MG63 (cell line): ENCODE data around the gene PSMD14. TPM values are rescaled to one million over a fixed set of nuclear protein-coding genes. Genes with fewer than 3 reads are reported as not detected.
"Not testable (repeated sequence)": the region's sequence is repeated elsewhere in the genome, so short reads cannot be mapped to it uniquely, and the experiment has no call there.

ENCODE experiments used
- DNase-seq: peaks from one replicate; pipeline ENCODE4 v3.0.0-alpha.2; 2020
- H3K27me3 ChIP-seq: fragments of 250-450 bp; sonication (Bioruptor Pico); 2 replicates; pipeline ENCODE4 v1.5.1; 2020; ENCODE audit warnings: mild to moderate bottlenecking, moderate library complexity
- H3K36me3 ChIP-seq: fragments of 250-450 bp; sonication (Bioruptor Pico); 2 replicates; pipeline ENCODE4 v1.5.1; 2020; ENCODE audit warnings: mild to moderate bottlenecking, moderate library complexity
- H3K4me3 ChIP-seq: fragments of 250-450 bp; sonication (Bioruptor Pico); 2 replicates; pipeline ENCODE4 v1.5.1; 2020; ENCODE audit warnings: mild to moderate bottlenecking, moderate library complexity
- H3K9me3 ChIP-seq: fragments of 250-450 bp; sonication (Bioruptor Pico); 2 replicates; pipeline ENCODE4 v1.5.1; 2020; ENCODE audit warnings: mild to moderate bottlenecking, moderate library complexity
- total RNA-seq: library from RNA; depleted of rRNA; stranded (reverse); fragments of >200 nt; shearing (Covaris generic); gene quantifications from 2 replicates; pipeline ENCODE4 v1.2.3, GENCODE V29; 2014; ENCODE audit warnings: low replicate concordance

The PSMD14 gene
- total RNA-seq, 1 experiment from 2014 or later, result 230 TPM

GRCh38 chr2:161321944-161322648 lies 13.9 kb downstream of the PSMD14 start:
- H3K9me3 ChIP-seq, result no peaks in the 10 kb centered on the region
- no peak for DNase-seq
- H3K36me3 ChIP-seq, result peaks cover 77% of the 10 kb centered on the region
- no peaks in the 10 kb centered on the region for H3K27me3 ChIP-seq
- no peak overlapping the region for H3K4me3 ChIP-seq

GRCh38 chr2:161324876-161325275 lies 16.7 kb downstream of the PSMD14 start:
- no peak overlapping the region for H3K4me3 ChIP-seq
- DNase-seq, result no peak
- H3K27me3 ChIP-seq, result no peaks in the 10 kb centered on the region
- H3K9me3 ChIP-seq, result no peaks in the 10 kb centered on the region
- H3K36me3 ChIP-seq, result peaks cover 65% of the 10 kb centered on the region

GRCh38 chr2:161327582-161327981 lies 19.4 kb downstream of the PSMD14 start:
- no peak for DNase-seq
- Histone ChIP-seq H3K36me3 (peaks cover 42% of the 10 kb centered on the region), H3K4me3 (no peak overlapping the region), H3K9me3 (no peaks in the 10 kb centered on the region), H3K27me3 (no peaks in the 10 kb centered on the region)

- DNase-seq, result no peak
- Histone ChIP-seq H3K9me3 (no peaks in the 10 kb centered on the region), H3K4me3 (no peak overlapping the region), H3K27me3 (no peaks in the 10 kb centered on the region), H3K36me3 (peaks cover 10% of the 10 kb centered on the region; the same call in 1 of the 2 replicates)
Measured at GRCh38 chr2:161332371-161332967, 24.2 kb downstream of the PSMD14 start.

GRCh38 chr2:161335626-161336025 lies 27.4 kb downstream of the PSMD14 start:
- H3K9me3 ChIP-seq, result no peaks in the 10 kb centered on the region
- no peak overlapping the region for H3K4me3 ChIP-seq
- H3K36me3 ChIP-seq, result peaks cover 14% of the 10 kb centered on the region
- H3K27me3 ChIP-seq, result no peaks in the 10 kb centered on the region
- no peak for DNase-seq

GRCh38 chr2:161337247-161337646 lies 29.0 kb downstream of the PSMD14 start:
- Histone ChIP-seq H3K36me3 (peaks cover 18% of the 10 kb centered on the region), H3K27me3 (no peaks in the 10 kb centered on the region), H3K4me3 (no peak overlapping the region), H3K9me3 (peaks cover 2% of the 10 kb centered on the region; the same call in 1 of the 2 replicates)
- no peak for DNase-seq

- H3K4me3 ChIP-seq, H3K9me3 ChIP-seq, DNase-seq, H3K27me3 ChIP-seq: not testable (repeated sequence)
- H3K36me3 ChIP-seq, result peaks cover 28% of the 10 kb centered on the region
Measured at GRCh38 chr2:161339532-161339931, 31.3 kb downstream of the PSMD14 start.

- H3K4me3 ChIP-seq, DNase-seq, H3K9me3 ChIP-seq, H3K27me3 ChIP-seq: not testable (repeated sequence)
- peaks cover 25% of the 10 kb centered on the region for H3K36me3 ChIP-seq
Measured at GRCh38 chr2:161340930-161341413, 32.7 kb downstream of the PSMD14 start.

GRCh38 chr2:161343235-161343634 lies 35.0 kb downstream of the PSMD14 start:
- no peak for DNase-seq
- Histone ChIP-seq H3K4me3 (no peak overlapping the region), H3K27me3 (no peaks in the 10 kb centered on the region), H3K36me3 (peaks cover 34% of the 10 kb centered on the region), H3K9me3 (peaks cover 2% of the 10 kb centered on the region; the same call in 1 of the 2 replicates)

GRCh38 chr2:161344692-161345091 lies 36.5 kb downstream of the PSMD14 start:
- no peak for DNase-seq
- H3K27me3 ChIP-seq, result no peaks in the 10 kb centered on the region
- peaks cover 2% of the 10 kb centered on the region; the same call in 1 of the 2 replicates for H3K9me3 ChIP-seq
- no peak overlapping the region for H3K4me3 ChIP-seq
- H3K36me3 ChIP-seq, result peaks cover 27% of the 10 kb centered on the region

GRCh38 chr2:161351678-161352077 lies 43.5 kb downstream of the PSMD14 start:
- H3K36me3 ChIP-seq, result peaks cover 7% of the 10 kb centered on the region
- DNase-seq, result no peak
- no peak overlapping the region for H3K4me3 ChIP-seq
- H3K9me3 ChIP-seq, result no peaks in the 10 kb centered on the region
- no peaks in the 10 kb centered on the region for H3K27me3 ChIP-seq

- H3K27me3 ChIP-seq, result no peaks in the 10 kb centered on the region
- peaks cover 6% of the 10 kb centered on the region; the same call in 1 of the 2 replicates for H3K36me3 ChIP-seq
- no peaks in the 10 kb centered on the region for H3K9me3 ChIP-seq
- DNase-seq, result no peak
- no peak overlapping the region for H3K4me3 ChIP-seq
Measured at GRCh38 chr2:161352719-161353118, 44.5 kb downstream of the PSMD14 start.

- H3K9me3 ChIP-seq, result no peaks in the 10 kb centered on the region
- DNase-seq, result no peak
- peaks cover 7% of the 10 kb centered on the region for H3K36me3 ChIP-seq
- no peak overlapping the region for H3K4me3 ChIP-seq
- H3K27me3 ChIP-seq, result no peaks in the 10 kb centered on the region
Measured at GRCh38 chr2:161353543-161353942, 45.3 kb downstream of the PSMD14 start.

- peaks cover 9% of the 10 kb centered on the region for H3K36me3 ChIP-seq
- H3K27me3 ChIP-seq, result no peaks in the 10 kb centered on the region
- H3K9me3 ChIP-seq, result no peaks in the 10 kb centered on the region
- no peak for DNase-seq
- no peak overlapping the region for H3K4me3 ChIP-seq
Measured at GRCh38 chr2:161354106-161354505, 45.9 kb downstream of the PSMD14 start.

- no peaks in the 10 kb centered on the region for H3K27me3 ChIP-seq
- no peaks in the 10 kb centered on the region for H3K9me3 ChIP-seq
- H3K36me3 ChIP-seq, result peaks cover 16% of the 10 kb centered on the region
- DNase-seq, result no peak
- no peak overlapping the region for H3K4me3 ChIP-seq
Measured at GRCh38 chr2:161355106-161355505, 46.9 kb downstream of the PSMD14 start.

GRCh38 chr2:161355983-161356382 lies 47.8 kb downstream of the PSMD14 start:
- Histone ChIP-seq H3K9me3 (peaks cover 3% of the 10 kb centered on the region; the same call in 1 of the 2 replicates), H3K36me3 (peaks cover 19% of the 10 kb centered on the region), H3K27me3 (no peaks in the 10 kb centered on the region), H3K4me3 (no peak overlapping the region)
- DNase-seq, result no peak

- Histone ChIP-seq H3K27me3 (no peaks in the 10 kb centered on the region), H3K36me3 (peaks cover 26% of the 10 kb centered on the region), H3K4me3 (no peak overlapping the region), H3K9me3 (peaks cover 12% of the 10 kb centered on the region)
- no peak for DNase-seq
Measured at GRCh38 chr2:161357097-161357496, 48.9 kb downstream of the PSMD14 start.

GRCh38 chr2:161358838-161359237 lies 50.6 kb downstream of the PSMD14 start:
- peaks cover 22% of the 10 kb centered on the region for H3K9me3 ChIP-seq
- peaks cover 42% of the 10 kb centered on the region for H3K36me3 ChIP-seq
- H3K4me3 ChIP-seq, result no peak overlapping the region
- no peaks in the 10 kb centered on the region for H3K27me3 ChIP-seq
- no peak for DNase-seq
